Stimulated activated memory B cell treated with anti-CD40 and anti-IgM and Interleukin-4, amounts not matched to agents 10 μg/mL and 1 μg/mL and 100 μg/mL, for 72 hours (primary cell): ENCODE data around the gene DPYSL4.
"Not testable (repeated sequence)": the region's sequence is repeated elsewhere in the genome, so short reads cannot be mapped to it uniquely, and the experiment has no call there.

Experiments
- ATAC-seq: fragments of 150-1000 bp; cut with Tn5 transposase; 2 replicates; pipeline ENCODE4 v1.10.0; 2021
- H3K27ac Mint-ChIP-seq: one replicate; pipeline ENCODE4 v1.8.0; 2022; ENCODE audit warnings: mild to moderate bottlenecking, mixed read lengths
- H3K27me3 Mint-ChIP-seq: one replicate; pipeline ENCODE4 v1.8.0; 2022; ENCODE audit warnings: mixed read lengths
- H3K36me3 Mint-ChIP-seq: one replicate; pipeline ENCODE4 v1.8.0; 2022; ENCODE audit warnings: mixed read lengths
- H3K4me1 Mint-ChIP-seq: one replicate; pipeline ENCODE4 v1.8.0; 2022; ENCODE audit warnings: mixed read lengths
- H3K4me3 Mint-ChIP-seq: one replicate; pipeline ENCODE4 v1.8.0; 2022; ENCODE audit warnings: mild to moderate bottlenecking, moderate library complexity, mixed read lengths
- H3K9me3 Mint-ChIP-seq: one replicate; pipeline ENCODE4 v1.8.0; 2022; ENCODE audit warnings: mixed read lengths

Gene DPYSL4

DNA sequence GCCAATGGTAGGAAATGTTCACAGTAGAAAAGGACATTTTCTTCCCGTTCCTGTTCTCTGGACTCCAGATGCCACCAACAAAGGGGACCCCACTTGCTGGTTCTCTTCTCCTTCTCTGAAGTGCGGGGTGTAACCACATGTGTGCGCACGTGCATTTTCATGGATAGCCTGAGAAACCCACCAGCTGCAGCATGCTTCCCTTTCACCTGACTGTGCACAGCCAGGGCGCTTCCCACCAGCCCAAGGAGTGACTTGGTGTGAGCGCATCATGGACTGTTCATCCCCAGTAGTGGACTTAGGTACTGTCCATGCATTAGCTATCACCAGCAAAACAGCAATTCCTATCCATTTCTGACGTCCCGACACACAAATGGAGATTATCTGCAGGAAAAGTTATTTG, 29.6 kb upstream of the DPYSL4 start:
- H3K4me1 Mint-ChIP-seq, result peaks cover 6% of the 10 kb centered on the region
- H3K9me3 Mint-ChIP-seq, result peaks cover 6% of the 10 kb centered on the region
- no peak overlapping the region for H3K4me3 Mint-ChIP-seq
- ATAC-seq, result no peak
- H3K27me3 Mint-ChIP-seq, result no peaks in the 10 kb centered on the region
- no peak overlapping the region for H3K27ac Mint-ChIP-seq
- H3K36me3 Mint-ChIP-seq, result no peaks in the 10 kb centered on the region

DNA sequence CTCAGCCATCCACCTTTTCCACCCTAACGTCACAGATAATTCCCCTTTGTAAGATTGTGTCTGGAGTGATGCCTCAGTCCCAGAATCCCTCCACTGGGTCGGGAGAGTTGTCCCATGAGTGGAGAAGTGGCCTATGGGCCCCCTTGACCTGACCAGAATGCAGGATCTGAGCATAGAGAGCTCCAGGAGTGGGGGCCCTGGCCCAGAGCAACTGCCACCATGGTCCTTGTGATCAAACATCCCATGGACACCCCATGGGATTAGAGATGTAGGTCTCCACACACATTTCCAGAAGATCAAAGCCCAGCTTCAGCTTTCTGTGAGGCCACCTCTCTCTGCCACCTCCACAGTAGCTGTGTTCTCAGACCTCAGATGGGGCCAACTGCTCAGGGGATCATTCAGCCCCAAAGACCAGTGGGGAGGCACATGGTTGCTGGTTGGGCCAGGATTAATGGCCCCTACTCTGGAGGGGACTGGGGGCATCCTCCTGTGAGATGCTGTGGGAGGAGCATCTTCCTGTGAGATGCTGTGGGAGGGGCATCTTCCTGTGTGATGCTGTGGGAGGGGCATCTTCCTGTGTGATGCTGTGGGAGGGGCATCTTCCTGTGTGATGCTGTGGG, 28.5 kb upstream of the DPYSL4 start:
- no peaks in the 10 kb centered on the region for H3K36me3 Mint-ChIP-seq
- no peak overlapping the region for H3K4me3 Mint-ChIP-seq
- ATAC-seq, result no peak
- peaks cover 6% of the 10 kb centered on the region for H3K9me3 Mint-ChIP-seq
- H3K27ac Mint-ChIP-seq, result no peak overlapping the region
- no peaks in the 10 kb centered on the region for H3K27me3 Mint-ChIP-seq
- H3K4me1 Mint-ChIP-seq, result peaks cover 17% of the 10 kb centered on the region

DNA sequence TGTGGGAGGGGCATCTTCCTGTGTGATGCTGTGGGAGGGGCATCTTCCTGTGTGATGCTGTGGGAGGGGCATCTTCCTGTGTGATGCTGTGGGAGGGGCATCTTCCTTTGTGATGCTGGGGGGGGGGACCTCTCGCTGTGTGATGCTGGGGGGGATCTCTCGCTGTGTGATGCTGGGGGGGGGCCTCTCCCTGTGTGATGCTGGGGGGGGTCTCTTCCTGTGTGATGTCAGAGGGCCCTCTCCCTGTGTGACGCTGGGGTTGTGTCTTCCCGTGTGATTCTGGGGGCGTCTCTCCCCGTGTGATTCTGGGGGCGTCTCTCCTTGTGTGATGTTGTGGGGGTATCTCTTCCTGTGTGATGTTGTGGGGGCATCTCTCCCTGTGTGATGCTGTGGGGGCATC, 27.9 kb upstream of the DPYSL4 start:
- H3K36me3 Mint-ChIP-seq, result no peaks in the 10 kb centered on the region
- no peak overlapping the region for H3K27ac Mint-ChIP-seq
- no peaks in the 10 kb centered on the region for H3K27me3 Mint-ChIP-seq
- H3K4me1 Mint-ChIP-seq, result peaks cover 22% of the 10 kb centered on the region
- no peak overlapping the region for H3K4me3 Mint-ChIP-seq
- H3K9me3 Mint-ChIP-seq, result peaks cover 6% of the 10 kb centered on the region
- ATAC-seq, result no peak

DNA sequence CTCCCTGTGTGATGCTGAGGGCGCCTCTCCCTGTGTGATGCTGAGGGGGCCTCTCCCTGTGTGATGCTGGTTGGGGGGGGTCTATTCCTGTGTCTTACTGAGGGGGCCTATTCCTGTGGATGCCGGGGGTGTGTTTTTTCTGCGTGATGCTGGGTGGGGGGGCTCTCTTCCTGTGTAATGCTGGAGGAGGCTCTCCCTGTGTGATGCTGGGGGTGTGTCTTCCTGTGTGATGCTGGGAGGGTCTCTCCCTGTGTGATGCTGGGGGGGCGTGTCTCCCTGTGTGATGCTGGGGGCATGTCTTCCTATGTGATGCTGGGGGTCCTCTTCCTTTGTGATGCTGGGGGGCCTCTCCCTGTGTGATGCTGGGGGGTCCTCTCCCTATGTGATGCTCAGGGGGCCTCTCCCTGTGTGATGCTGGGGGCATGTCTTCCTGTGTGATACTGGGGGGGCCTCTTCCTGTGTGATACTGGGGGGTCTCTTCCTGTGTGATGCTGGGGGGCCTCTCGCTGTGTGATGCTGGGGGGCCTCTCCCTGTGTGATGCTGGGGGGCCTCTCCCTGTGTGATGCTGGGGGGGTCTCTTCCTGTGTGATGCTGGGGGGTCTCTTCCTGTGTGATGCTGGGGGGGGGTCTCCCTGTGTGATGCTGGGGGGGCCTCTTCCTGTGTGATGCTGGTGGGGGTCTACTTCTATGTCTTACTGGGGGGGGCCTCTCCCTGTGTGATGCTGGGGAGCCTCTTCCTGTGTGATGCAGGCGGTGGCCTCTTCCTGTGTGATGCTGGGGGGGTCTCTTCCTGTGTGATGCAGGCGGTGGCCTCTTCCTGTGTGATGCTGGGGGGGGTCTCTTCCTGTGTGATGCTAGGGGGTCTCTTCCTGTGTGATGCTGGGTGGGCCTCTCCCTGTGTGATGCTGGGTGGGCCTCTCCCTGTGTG, 27.2 kb upstream of the DPYSL4 start:
- not testable (repeated sequence) for H3K36me3 Mint-ChIP-seq, H3K27ac Mint-ChIP-seq, H3K9me3 Mint-ChIP-seq, H3K4me3 Mint-ChIP-seq, H3K27me3 Mint-ChIP-seq, ATAC-seq
- H3K4me1 Mint-ChIP-seq, result peaks cover 22% of the 10 kb centered on the region

DNA sequence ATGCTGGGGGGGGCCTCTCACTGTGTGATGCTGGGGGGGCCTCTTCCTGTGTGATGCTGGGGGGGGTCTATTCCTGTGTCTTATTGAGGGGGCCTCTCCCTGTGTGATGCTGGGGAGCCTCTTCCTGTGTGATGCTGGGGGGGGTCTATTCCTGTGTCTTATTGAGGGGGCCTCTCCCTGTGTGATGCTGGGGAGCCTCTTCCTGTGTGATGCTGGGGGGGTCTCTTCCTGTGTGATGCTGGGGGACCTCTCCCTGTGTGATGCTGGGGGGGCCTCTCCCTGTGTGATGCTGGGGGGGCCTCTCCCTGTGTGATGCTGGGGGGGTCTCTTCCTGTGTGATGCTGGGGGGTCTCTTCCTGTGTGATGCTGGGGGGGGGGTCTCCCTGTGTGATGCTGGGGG, 26.5 kb upstream of the DPYSL4 start:
- ATAC-seq, H3K9me3 Mint-ChIP-seq, H3K36me3 Mint-ChIP-seq, H3K27me3 Mint-ChIP-seq, H3K4me3 Mint-ChIP-seq, H3K27ac Mint-ChIP-seq: not testable (repeated sequence)
- peaks cover 22% of the 10 kb centered on the region for H3K4me1 Mint-ChIP-seq

DNA sequence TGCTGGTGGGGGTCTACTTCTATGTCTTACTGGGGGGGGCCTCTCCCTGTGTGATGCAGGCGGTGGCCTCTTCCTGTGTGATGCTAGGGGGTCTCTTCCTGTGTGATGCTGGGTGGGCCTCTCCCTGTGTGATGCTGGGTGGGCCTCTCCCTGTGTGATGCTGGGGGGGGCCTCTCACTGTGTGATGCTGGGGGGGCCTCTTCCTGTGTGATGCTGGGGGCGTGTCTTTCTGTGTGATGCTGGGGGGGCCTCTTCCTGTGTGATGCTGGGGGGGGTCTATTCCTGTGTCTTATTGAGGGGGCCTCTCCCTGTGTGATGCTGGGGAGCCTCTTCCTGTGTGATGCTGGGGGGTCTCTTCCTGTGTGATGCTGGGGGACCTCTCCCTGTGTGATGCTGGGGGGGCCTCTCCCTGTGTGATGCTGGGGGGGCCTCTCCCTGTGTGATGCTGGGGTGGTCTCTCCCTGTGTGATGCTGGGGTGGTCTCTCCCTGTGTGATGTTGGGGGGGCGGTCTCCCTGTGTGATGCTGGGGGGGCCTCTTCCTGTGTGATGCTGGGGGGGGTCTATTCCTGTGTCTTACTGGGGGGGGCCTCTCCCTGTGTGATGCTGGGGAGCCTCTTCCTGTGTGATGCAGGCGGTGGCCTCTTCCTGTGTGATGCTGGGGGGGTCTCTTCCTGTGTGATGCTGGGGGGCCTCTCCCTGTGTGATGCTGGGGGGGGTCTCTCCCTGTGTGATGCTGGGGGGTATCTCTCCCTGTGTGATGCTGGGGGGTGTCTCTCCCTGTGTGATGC, 25.7 kb upstream of the DPYSL4 start:
- ATAC-seq, H3K9me3 Mint-ChIP-seq, H3K27ac Mint-ChIP-seq, H3K36me3 Mint-ChIP-seq, H3K4me3 Mint-ChIP-seq, H3K27me3 Mint-ChIP-seq: not testable (repeated sequence)
- peaks cover 22% of the 10 kb centered on the region for H3K4me1 Mint-ChIP-seq

DNA sequence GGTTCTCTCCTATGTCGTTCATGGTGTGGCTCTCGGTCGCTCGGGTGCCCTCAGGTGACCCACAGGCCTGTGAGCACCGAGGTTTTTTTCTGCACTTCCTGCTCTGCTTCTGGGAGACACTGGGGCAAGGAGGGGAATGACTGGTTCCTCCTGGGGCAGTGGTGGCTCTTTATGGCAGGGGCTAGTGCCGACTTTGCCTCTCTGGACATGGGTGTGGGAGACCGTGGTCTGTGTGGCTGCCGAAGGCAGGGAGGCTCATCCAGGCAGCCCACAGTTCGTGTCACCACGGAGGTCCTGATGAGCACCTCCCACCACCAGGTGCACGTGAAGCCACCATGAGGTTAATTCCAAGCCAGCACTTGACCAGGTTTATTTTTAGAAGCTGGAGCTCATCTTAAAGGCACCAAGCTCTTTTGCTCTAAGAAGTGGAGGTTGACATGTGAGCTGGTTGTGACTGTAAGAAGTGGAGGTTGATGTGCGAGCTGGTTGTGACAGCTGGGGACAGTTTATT, 24.7 kb upstream of the DPYSL4 start:
- Mint-ChIP-seq H3K9me3 (peaks cover 6% of the 10 kb centered on the region), H3K27ac (peak overlapping the region; percentile 14), H3K36me3 (no peaks in the 10 kb centered on the region), H3K4me3 (peak overlapping the region; percentile 2), H3K4me1 (peaks cover 22% of the 10 kb centered on the region), H3K27me3 (peaks cover 12% of the 10 kb centered on the region)
- ATAC-seq, result peak; percentile 54

DNA sequence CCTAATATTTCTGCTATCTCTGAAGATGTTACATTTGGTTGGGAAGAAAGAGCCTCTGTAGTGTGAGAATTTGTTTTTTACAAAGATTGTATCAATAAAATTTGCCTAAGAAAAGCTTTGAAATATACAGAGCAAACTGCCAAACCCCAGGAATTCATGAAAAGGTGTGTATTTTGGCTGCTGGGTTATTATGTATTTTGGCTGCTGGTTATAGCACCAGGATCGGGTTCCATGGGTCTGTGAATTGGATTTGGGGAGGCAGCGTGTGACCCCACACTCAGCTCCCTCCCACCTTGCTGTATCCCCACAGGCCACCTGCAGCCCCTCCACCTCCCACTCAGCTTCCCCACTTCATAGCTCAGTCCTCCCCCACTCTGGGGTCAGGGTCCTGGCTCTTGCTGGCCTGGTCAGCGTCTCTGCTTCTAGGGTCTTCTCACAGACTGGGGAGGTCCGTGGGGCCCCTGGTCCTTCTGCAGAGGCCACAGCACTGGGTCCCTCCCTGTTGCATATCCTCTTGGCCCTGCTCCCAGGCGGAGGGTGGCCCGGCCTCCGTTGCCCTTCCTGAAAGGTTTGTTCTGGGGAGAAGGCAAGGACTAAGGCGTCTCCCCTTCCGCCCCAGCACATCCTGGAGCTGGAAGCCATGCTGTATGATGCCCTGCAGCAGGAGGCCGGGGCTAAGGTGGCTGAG, 24.0 kb upstream of the DPYSL4 start:
- peaks cover 19% of the 10 kb centered on the region for H3K27me3 Mint-ChIP-seq
- H3K4me3 Mint-ChIP-seq, result no peak overlapping the region
- H3K27ac Mint-ChIP-seq, result no peak overlapping the region
- ATAC-seq, result no peak
- H3K4me1 Mint-ChIP-seq, result peaks cover 22% of the 10 kb centered on the region
- H3K9me3 Mint-ChIP-seq, result peaks cover 6% of the 10 kb centered on the region
- H3K36me3 Mint-ChIP-seq, result no peaks in the 10 kb centered on the region

DNA sequence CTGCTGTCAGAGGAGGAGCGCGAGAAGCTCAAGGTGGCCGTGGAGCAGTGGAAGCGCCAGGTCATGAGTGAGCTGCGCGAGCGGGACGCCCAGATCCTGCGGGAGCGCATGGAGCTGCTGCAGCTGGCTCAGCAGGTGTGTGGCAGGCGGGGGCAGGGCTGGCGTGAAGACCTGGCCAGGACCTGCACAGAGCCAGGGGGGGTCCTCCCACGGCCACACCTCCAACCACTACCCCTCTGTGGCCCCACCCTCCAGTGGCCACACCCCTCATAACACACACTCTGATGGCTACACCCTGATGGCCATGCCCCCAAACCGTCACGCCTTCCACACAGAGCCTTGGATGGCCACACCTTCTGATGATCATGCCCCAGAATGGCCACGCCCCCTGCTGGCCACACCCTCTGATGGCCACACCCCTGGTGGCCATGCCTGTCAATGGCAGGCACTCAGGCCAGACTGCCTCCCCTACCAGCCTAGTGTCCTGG, 23.4 kb upstream of the DPYSL4 start:
- no peak overlapping the region for H3K4me3 Mint-ChIP-seq
- H3K27ac Mint-ChIP-seq, result no peak overlapping the region
- H3K9me3 Mint-ChIP-seq, result peaks cover 6% of the 10 kb centered on the region
- peaks cover 22% of the 10 kb centered on the region for H3K4me1 Mint-ChIP-seq
- ATAC-seq, result peak; percentile 59
- no peaks in the 10 kb centered on the region for H3K36me3 Mint-ChIP-seq
- H3K27me3 Mint-ChIP-seq, result peaks cover 24% of the 10 kb centered on the region

DNA sequence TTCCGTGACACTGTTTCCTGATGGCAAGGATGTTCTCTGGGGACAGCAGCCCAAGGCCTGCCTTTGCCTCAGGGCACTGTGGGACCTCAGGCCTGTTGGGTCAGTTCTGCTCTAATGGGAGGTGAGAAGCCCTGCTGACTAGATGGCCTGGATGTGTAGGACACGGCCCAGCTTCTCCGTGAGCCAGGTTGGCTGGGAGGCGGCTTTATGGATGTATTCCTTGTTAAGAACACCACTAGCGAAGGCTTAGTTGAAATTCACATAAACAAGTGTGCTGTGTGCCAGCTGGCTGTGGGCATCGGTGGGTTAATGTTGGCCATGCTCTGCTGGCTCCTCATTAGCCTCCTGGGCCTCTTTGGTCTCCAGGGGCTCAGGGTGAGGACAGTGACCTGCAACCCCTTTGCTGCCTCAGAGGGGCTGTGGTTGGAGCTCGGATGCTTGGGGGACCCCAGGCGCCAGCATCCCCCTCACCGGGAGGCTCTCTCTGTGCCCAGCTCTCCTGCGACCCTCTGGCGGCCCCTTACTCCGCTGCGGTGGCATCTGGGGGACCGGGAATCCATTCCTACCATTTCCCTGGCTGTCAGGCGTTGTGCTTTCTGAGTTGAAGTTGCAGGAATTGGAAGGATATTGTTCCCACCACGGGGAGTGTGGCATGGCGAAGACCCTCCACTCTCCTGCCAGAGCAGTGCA, 22.8 kb upstream of the DPYSL4 start:
- H3K4me3 Mint-ChIP-seq, result no peak overlapping the region
- H3K27ac Mint-ChIP-seq, result no peak overlapping the region
- H3K27me3 Mint-ChIP-seq, result peaks cover 29% of the 10 kb centered on the region
- peaks cover 4% of the 10 kb centered on the region for H3K9me3 Mint-ChIP-seq
- H3K4me1 Mint-ChIP-seq, result peaks cover 22% of the 10 kb centered on the region
- no peaks in the 10 kb centered on the region for H3K36me3 Mint-ChIP-seq
- ATAC-seq, result no peak

DNA sequence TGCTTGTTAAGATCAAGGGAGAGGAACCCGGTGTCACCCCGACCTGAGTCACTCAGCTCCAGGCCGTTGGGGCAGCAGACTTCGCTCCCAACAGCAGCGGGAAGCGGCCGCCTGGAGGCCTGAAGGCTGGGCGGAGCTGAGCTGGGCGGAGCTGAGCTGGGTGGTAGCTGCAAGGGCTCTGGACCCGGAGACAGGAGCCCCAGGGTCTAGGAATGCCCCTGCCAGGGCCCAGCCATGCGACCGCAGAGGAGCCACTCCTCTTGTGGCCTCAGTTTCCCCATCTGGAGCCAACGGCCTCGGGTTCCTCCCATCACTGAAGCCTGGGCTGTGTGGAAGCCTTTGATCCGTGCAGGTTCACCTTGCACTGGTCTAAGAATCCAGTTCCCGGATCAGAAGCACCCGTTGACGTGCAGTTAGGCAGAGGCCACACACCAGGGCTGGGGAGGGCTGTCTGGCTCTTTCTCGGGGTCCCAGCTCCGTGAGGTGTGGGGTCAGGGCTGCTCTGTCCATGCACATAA, 21.9 kb upstream of the DPYSL4 start:
- no peak for ATAC-seq
- no peak overlapping the region for H3K27ac Mint-ChIP-seq
- H3K36me3 Mint-ChIP-seq, result no peaks in the 10 kb centered on the region
- peaks cover 29% of the 10 kb centered on the region for H3K27me3 Mint-ChIP-seq
- no peaks in the 10 kb centered on the region for H3K9me3 Mint-ChIP-seq
- H3K4me3 Mint-ChIP-seq, result no peak overlapping the region
- H3K4me1 Mint-ChIP-seq, result peaks cover 22% of the 10 kb centered on the region

DNA sequence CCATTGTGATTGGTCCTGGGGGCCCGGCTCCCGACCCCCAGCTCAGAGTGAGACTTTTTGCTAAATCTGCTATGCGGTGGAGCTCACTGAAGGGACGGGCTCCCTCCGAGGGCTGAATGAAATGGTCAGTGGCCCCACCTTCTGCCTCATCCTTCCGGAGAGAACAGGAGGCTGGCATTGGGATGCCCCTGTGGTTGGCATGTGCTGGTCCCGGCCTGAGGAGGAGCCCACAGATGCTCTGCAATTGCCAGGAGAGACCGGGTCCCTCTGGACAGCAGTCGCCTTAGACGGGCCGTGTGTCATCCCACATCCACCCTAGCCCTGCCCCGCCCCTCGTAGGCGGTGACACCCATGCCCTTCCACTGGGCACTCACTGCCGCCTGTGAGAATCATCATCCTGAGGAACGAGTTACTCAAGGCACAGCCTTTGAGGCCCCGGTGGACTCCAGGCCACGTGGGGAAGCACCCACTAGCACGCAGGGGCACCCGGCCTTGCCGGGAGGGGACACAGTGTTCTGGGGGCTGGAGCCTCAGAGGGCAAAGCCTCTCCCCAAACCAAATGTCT, 21.2 kb upstream of the DPYSL4 start:
- H3K27me3 Mint-ChIP-seq, result peaks cover 33% of the 10 kb centered on the region
- no peak overlapping the region for H3K4me3 Mint-ChIP-seq

DNA sequence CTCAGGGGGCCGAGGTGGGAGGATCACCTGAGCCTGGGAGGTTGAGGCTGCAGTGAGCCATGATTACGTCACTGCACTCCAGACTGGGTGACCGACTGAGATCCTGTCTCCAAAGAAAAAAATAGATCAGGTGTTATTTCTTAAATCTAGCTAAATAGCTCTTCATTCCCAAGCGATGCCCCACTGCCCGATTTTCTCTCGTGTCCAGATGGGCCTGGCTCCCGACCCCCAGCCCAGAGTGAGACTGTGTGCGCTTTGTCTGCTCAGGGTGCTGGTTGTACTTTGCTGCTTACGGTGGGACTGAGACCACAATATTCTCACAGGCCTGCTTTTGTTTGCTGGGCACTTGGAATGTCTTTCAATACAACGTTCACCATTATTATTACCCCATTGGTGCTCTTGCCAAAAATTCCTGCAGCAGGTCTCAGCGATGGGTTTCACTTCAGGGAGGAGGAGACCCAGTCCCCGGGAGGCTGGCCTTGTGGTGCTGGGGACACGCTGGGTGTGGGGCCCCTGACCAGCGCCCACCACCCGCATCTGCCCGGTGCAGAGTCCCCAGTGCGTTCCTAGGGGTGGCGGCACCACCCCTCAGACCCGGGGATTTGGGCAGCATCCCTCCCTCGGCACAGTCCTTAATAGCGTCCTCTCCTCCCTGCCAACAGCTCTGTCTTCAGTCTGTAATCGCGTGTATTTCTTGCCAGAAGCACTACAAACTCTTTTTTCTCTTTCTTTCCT, 20.4 kb upstream of the DPYSL4 start:
- no peak overlapping the region for H3K27ac Mint-ChIP-seq
- ATAC-seq, result no peak
- no peaks in the 10 kb centered on the region for H3K36me3 Mint-ChIP-seq
- no peak overlapping the region for H3K4me3 Mint-ChIP-seq
- peaks cover 22% of the 10 kb centered on the region for H3K4me1 Mint-ChIP-seq
- H3K9me3 Mint-ChIP-seq, result no peaks in the 10 kb centered on the region
- peaks cover 41% of the 10 kb centered on the region for H3K27me3 Mint-ChIP-seq

More for the DNA sequence above, 21.2 kb upstream of the DPYSL4 start:
- H3K9me3 Mint-ChIP-seq, result no peaks in the 10 kb centered on the region
- no peaks in the 10 kb centered on the region for H3K36me3 Mint-ChIP-seq
- H3K4me1 Mint-ChIP-seq, result peaks cover 22% of the 10 kb centered on the region
- no peak overlapping the region for H3K27ac Mint-ChIP-seq
- ATAC-seq, result no peak
